Left cardiac atrium (tissue), 2 donors: ENCODE measurements around the gene DNAJC22. TPM values are rescaled to one million over a fixed set of nuclear protein-coding genes. Genes with fewer than 3 reads are reported as not detected.

Experiments
- total RNA-seq, 2 donors: library from RNA; stranded (reverse); fragmentation: NEBNext Ultra II Directional; extraction: Animal tissue kit (Norgen Biotek cat#: 25700); gene quantifications; one replicate each; pipeline ENCODE4 v1.2.1, GENCODE V29; 2021
- donor health status: DM: no; HTN: yes; CAD: no; lungs with severe emphysema.
- donor health status: DM: yes; HTN: yes; CAD: no.

The DNAJC22 gene
- total RNA-seq, 2 donors from 2014 or later: 0.47 to 0.68 TPM

Other genes starting within 250 kb of the DNAJC22 start
- gene LMBR1L, start 236.0 kb upstream of the DNAJC22 start, total RNA-seq: 10 to 100 TPM; 24.4 to 46.0 TPM
- gene TUBA1B, start 215.5 kb upstream of the DNAJC22 start, total RNA-seq: 100 to 1,000 TPM; 577 to 615 TPM
- gene TUBA1A, start 157.8 kb upstream of the DNAJC22 start, total RNA-seq: 100 to 1,000 TPM; 119 to 134 TPM
- gene TUBA1C, start 81.8 kb upstream of the DNAJC22 start, total RNA-seq: 10 to 100 TPM; 68.0 to 99.9 TPM
- under 1 TPM in 1 of 2 donors, not detected in 1; 0.59 TPM for gene PRPH, start 51.7 kb upstream of the DNAJC22 start, total RNA-seq
- gene TROAP, start 23.6 kb upstream of the DNAJC22 start, total RNA-seq: 1 to 10 TPM in 1 of 2 donors, not detected in 1; 1.5 TPM
- gene C1QL4, start 9.7 kb upstream of the DNAJC22 start, total RNA-seq: not detected
- 10 to 100 TPM in 1 of 2 donors, 1 to 10 TPM in 1; 7.6 to 10.5 TPM for gene SPATS2, start 20.6 kb downstream of the DNAJC22 start, total RNA-seq
- gene KCNH3, start 192.1 kb downstream of the DNAJC22 start, total RNA-seq: under 1 TPM; 0.44 to 0.73 TPM
- 10 to 100 TPM; 63.2 to 78.4 TPM for gene MCRS1, start 221.3 kb downstream of the DNAJC22 start, total RNA-seq